CD14-positive monocyte (primary cell): ENCODE data around the gene PPP3R1. TPM values are rescaled to one million over a fixed set of nuclear protein-coding genes. Genes with fewer than 3 reads are reported as not detected.

Source experiments
- DNase-seq, 3 donors: peaks; one replicate each; pipeline ENCODE4 v3.0.0-alpha.2; 2011 to 2022
- H2AFZ ChIP-seq: 2 replicates; pipeline ENCODE4 v1.6.0; 2012; ENCODE audit warnings: mild to moderate bottlenecking, low read depth, low read length, inconsistent platforms; ENCODE audit not compliant: insufficient read depth, poor library complexity, severe bottlenecking
- H3K27ac ChIP-seq, 2 donors: 1 replicate in 1 of 2; 2 replicates in 1 of 2; pipeline ENCODE4 v1.5.1; 2012 to 2013; ENCODE audit warnings: low read length in 2 of 2, control low read depth in 1 of 2, inconsistent platforms in 1 of 2, low read depth in 1 of 2, mild to moderate bottlenecking in 1 of 2
- H3K27me3 ChIP-seq, 2 donors: one replicate each; pipeline versions ENCODE4 v1.6.0 to v1.6.1; 2011 to 2013; ENCODE audit warnings: low read length in 2 of 2; ENCODE audit not compliant: control insufficient read depth in 2 of 2, insufficient read depth in 2 of 2
- H3K36me3 ChIP-seq, 2 donors: replicated peaks in 1 of 2; 1 replicate in 1 of 2; 2 replicates in 1 of 2; pipeline versions ENCODE4 v1.5.1 to v1.6.1; 2012 to 2013; ENCODE audit warnings: low read length in 2 of 2, control low read depth in 1 of 2, inconsistent platforms in 1 of 2, mild to moderate bottlenecking in 1 of 2; ENCODE audit not compliant: insufficient read depth in 2 of 2, control insufficient read depth in 1 of 2
- H3K4me1 ChIP-seq, 2 donors: 1 replicate in 1 of 2; 2 replicates in 1 of 2; pipeline versions ENCODE4 v1.5.1 to v1.6.1; 2012 to 2013; ENCODE audit warnings: low read length in 2 of 2, control low read depth in 1 of 2, inconsistent platforms in 1 of 2, mild to moderate bottlenecking in 1 of 2, moderate library complexity in 1 of 2; ENCODE audit not compliant: insufficient read depth in 2 of 2, control insufficient read depth in 1 of 2
- H3K4me2 ChIP-seq: replicated peaks from 2 replicates; pipeline ENCODE3; 2012; ENCODE audit warnings: low read length, moderate library complexity, mild to moderate bottlenecking; ENCODE audit not compliant: poor library complexity, severe bottlenecking; ENCODE audit errors: extremely low read depth
- H3K4me3 ChIP-seq, 3 experiments: fragments of 200-600 bp in 1 of 3; sonication (generic) in 1 of 3; replicated peaks in 1 of 3; 1 replicate in 2 of 3; 2 replicates in 1 of 3; pipeline ENCODE4 v1.5.1; 2011 to 2013; ENCODE audit warnings: low read length in 3 of 3, mild to moderate bottlenecking in 3 of 3, control low read depth in 2 of 3, low read depth in 2 of 3, inconsistent platforms in 1 of 3, moderate library complexity in 1 of 3
- H3K79me2 ChIP-seq: 2 replicates; pipeline ENCODE4 v1.6.0; 2012; ENCODE audit warnings: mild to moderate bottlenecking, control low read depth, inconsistent platforms, low read length, moderate library complexity; ENCODE audit not compliant: insufficient read depth
- H3K9ac ChIP-seq: 2 replicates; pipeline ENCODE4 v1.6.0; 2017; ENCODE audit warnings: low read length, mild to moderate bottlenecking; ENCODE audit not compliant: insufficient read depth, poor library complexity, severe bottlenecking
- H3K9me3 ChIP-seq, 2 donors: replicated peaks in 1 of 2; 1 replicate in 1 of 2; 2 replicates in 1 of 2; pipeline versions ENCODE4 v1.5.1 to v1.6.1; 2012 to 2013; ENCODE audit warnings: low read length in 2 of 2, control low read depth in 1 of 2; ENCODE audit not compliant: control insufficient read depth in 1 of 2, insufficient read depth in 1 of 2
- H4K20me1 ChIP-seq: 2 replicates; pipeline ENCODE4 v1.6.0; 2012; ENCODE audit warnings: mild to moderate bottlenecking, low read length, control low read depth, moderate library complexity; ENCODE audit not compliant: insufficient read depth
- H3K27ac Mint-ChIP-seq, 7 donors: one replicate each; pipeline ENCODE4 v1.8.0; 2020; ENCODE audit warnings: mild to moderate bottlenecking in 7 of 7, mixed read lengths in 7 of 7, moderate library complexity in 6 of 7, inconsistent platforms in 2 of 7
- H3K27me3 Mint-ChIP-seq, 3 donors: one replicate each; pipeline ENCODE4 v1.8.0; 2021 to 2022; ENCODE audit warnings: low read depth in 3 of 3, mild to moderate bottlenecking in 3 of 3, mixed read lengths in 3 of 3, moderate library complexity in 3 of 3, inconsistent platforms in 1 of 3
- H3K36me3 Mint-ChIP-seq, 2 donors: one replicate each; pipeline ENCODE4 v1.8.0; 2020; ENCODE audit warnings: mixed read lengths in 2 of 2, inconsistent platforms in 1 of 2, mild to moderate bottlenecking in 1 of 2
- H3K4me1 Mint-ChIP-seq: one replicate; pipeline ENCODE4 v1.8.0; 2020; ENCODE audit warnings: mild to moderate bottlenecking, mixed read lengths
- H3K4me3 Mint-ChIP-seq, 2 donors: one replicate each; pipeline ENCODE4 v1.8.0; 2020; ENCODE audit warnings: mild to moderate bottlenecking in 2 of 2, mixed read lengths in 2 of 2, moderate library complexity in 1 of 2
- H3K9me3 Mint-ChIP-seq, 7 donors: one replicate each; pipeline ENCODE4 v1.8.0; 2020 to 2022; ENCODE audit warnings: mixed read lengths in 7 of 7, mild to moderate bottlenecking in 6 of 7, moderate library complexity in 6 of 7, inconsistent platforms in 2 of 7
- WGBS: methylation state at CpG from one replicate; pipeline ENCODE4 v1.1.5; 2013; ENCODE audit warnings: missing lambda C conversion rate; ENCODE audit not compliant: insufficient coverage; 5-methylcytosine and 5-hydroxymethylcytosine counted together
- intact Hi-C, 2 donors: fragments of 100-400 bp; cut with micrococcal nuclease; formaldehyde crosslinking; loops; one replicate each; pipeline versions ENCODE4 v1.15.0 to v1.15.1; 2023
- polyA plus RNA-seq, 3 donors: library from polyadenylated mRNA; depleted of rRNA in 1 of 3; unstranded in 2 of 3; stranded (reverse) in 1 of 3; fragments of 300-500 nt in 2 of 3; fragments of >200 nt in 1 of 3; fragmentation: Illumina TruSeq in 2 of 3; gene quantifications; 1 replicate in 2 of 3; 2 replicates in 1 of 3; pipeline ENCODE4 v1.2.3, GENCODE V29; 2012 to 2021
- TF ChIP-seq, protein P1 (sequence below): fragments of 200-600 bp; IDR thresholded peaks from one replicate; pipeline ENCODE4 v1.8.0; 2022; ENCODE audit warnings: antibody characterized with exemption, mild to moderate bottlenecking

The PPP3R1 gene
- polyA plus RNA-seq, 3 donors = 8.7 to 32.6 (median 10.7) TPM

DNA sequence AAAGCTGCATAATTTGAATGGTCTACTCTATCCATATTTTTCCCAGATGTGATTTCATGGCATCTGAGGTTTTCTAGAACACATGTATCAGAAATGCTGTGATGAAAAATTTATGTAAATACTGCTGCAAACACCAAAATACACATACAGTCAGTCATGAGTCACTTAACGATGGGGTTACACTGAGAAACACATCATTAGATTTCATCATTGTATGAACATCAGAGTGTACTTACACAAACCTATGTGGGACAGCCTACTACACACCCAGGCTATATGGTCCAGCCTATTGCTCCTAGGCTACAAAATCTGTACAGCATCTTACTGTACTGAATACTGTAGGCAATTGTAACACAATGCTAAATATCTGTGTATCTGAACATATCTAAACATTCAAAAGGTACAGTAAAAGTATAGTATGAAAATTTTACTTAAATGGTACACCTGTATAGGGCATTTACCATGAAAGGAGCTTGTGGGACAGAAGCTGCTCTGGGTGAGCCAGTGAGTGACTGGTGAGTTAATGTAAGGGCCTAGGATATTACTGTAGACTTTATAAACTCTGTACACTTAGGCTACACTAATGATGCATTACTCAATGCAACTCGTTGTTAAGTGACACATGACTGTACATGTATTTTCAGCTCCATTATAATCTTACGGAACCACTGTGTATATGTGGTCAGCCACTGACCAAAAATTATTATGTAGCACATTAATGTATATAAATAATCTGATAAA is 61.2 kb downstream of the PPP3R1 start:
- TF ChIP-seq, protein P1, sequence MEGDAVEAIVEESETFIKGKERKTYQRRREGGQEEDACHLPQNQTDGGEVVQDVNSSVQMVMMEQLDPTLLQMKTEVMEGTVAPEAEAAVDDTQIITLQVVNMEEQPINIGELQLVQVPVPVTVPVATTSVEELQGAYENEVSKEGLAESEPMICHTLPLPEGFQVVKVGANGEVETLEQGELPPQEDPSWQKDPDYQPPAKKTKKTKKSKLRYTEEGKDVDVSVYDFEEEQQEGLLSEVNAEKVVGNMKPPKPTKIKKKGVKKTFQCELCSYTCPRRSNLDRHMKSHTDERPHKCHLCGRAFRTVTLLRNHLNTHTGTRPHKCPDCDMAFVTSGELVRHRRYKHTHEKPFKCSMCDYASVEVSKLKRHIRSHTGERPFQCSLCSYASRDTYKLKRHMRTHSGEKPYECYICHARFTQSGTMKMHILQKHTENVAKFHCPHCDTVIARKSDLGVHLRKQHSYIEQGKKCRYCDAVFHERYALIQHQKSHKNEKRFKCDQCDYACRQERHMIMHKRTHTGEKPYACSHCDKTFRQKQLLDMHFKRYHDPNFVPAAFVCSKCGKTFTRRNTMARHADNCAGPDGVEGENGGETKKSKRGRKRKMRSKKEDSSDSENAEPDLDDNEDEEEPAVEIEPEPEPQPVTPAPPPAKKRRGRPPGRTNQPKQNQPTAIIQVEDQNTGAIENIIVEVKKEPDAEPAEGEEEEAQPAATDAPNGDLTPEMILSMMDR = no peak
- Histone ChIP-seq H4K20me1 (peaks cover 98% of the 10 kb centered on the region), H3K4me1 (peaks cover 6 to 25% of the 10 kb centered on the region in 2 donors), H3K27me3 (no peaks in the 10 kb centered on the region), H3K36me3 (peaks cover 5 to 17% of the 10 kb centered on the region in 2 donors), H3K27ac (peak overlapping the region in 1 of 2 donors; percentile 65), H2AFZ (no peak overlapping the region), H3K9me3 (no peaks in the 10 kb centered on the region), H3K9ac (no peak overlapping the region), H3K79me2 (peaks cover 88% of the 10 kb centered on the region), H3K4me2 (no peak overlapping the region), H3K4me3 (no peak overlapping the region)
- intact Hi-C loops = loop anchor here in 1 of 2 donors (10.0 kb wide), 2 partner anchors 94 to 244 kb away; no protein-coding TSS in a partner anchor
- H3K27ac Mint-ChIP-seq = peak overlapping the region in 2 of 7 donors; percentile 14 to 67
- H3K4me3 Mint-ChIP-seq = no peak overlapping the region
- peaks cover 36% of the 10 kb centered on the region for H3K4me1 Mint-ChIP-seq
- DNase-seq = peak; percentile 38 to 70 (median 39)
- no peaks in the 10 kb centered on the region for H3K9me3 Mint-ChIP-seq
- no CpG with 5 or more reads among the region's 3 CpGs for WGBS
- H3K27me3 Mint-ChIP-seq = no peaks in the 10 kb centered on the region
- H3K36me3 Mint-ChIP-seq = peaks cover 9 to 19% of the 10 kb centered on the region in 2 donors

DNA sequence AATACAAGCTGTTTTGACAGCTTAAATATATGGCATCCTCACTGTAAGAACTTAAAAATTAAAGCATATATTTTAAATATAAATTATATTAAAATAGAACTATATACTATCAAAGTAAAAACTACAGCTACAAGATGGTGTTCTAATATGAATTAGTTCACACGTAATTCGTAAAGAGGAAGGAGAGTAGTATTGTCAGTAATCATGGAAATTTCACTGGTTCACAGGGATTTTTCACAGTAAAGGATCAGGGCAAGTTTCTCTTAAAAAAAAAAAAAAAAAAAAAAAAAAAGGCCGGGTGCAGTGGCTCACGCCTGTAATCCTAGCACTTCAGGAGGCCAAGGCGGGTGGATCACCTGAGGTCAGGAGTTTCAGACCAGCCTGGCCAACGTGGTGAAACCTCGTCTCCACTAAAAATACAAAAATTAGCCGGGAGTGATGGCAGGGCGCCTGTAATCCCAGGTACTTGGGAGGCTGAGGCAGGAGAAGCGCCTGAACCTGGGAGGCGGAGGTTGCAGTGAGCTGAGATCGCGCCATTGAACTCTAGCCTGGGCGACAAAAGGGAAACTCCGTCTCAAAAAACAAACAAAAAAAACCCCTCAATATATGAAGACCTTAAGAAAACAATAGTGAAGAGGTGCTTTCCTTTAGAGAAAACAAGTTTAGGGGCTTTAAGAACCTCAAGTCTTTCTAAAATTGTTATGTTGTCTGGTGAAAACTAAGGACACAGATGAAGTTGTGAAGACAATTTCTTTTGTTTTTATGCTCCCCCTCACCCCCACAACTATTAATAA is 62.1 kb downstream of the PPP3R1 start:
- intact Hi-C loops = loop anchor here (5.0 to 10.0 kb wide), 4 partner anchors 65 to 245 kb away; no protein-coding TSS in a partner anchor
- H3K4me3 ChIP-seq = no peak overlapping the region
- peaks cover 97% of the 10 kb centered on the region for H4K20me1 ChIP-seq
- H3K4me1 ChIP-seq = peaks cover 3 to 16% of the 10 kb centered on the region in 2 donors
- peaks cover 30% of the 10 kb centered on the region for H3K4me1 Mint-ChIP-seq
- no peak overlapping the region for H2AFZ ChIP-seq
- H3K9me3 Mint-ChIP-seq = no peaks in the 10 kb centered on the region
- peaks cover 12 to 26% of the 10 kb centered on the region in 2 donors for H3K36me3 Mint-ChIP-seq
- DNase-seq = peak in 1 of 3 donors; percentile 11
- H3K36me3 ChIP-seq = peaks cover 8 to 24% of the 10 kb centered on the region in 2 donors
- no peak overlapping the region for H3K4me3 Mint-ChIP-seq
- peak overlapping the region in 4 of 7 donors; percentile 30 to 72 (median 62) for H3K27ac Mint-ChIP-seq
- H3K27me3 ChIP-seq = no peaks in the 10 kb centered on the region
- H3K27ac ChIP-seq = peak overlapping the region in 1 of 2 donors; percentile 65
- H3K79me2 ChIP-seq = peaks cover 83% of the 10 kb centered on the region
- no peaks in the 10 kb centered on the region for H3K27me3 Mint-ChIP-seq
- no peaks in the 10 kb centered on the region for H3K9me3 ChIP-seq
- TF ChIP-seq, protein P1 = no peak
- H3K9ac ChIP-seq = no peak overlapping the region
- H3K4me2 ChIP-seq = no peak overlapping the region
- WGBS = 90% methylated on average over 2 of the region's 15 CpGs
